K562 (cell line): ENCODE measurements around the gene KCNQ4. TPM values are rescaled to one million over a fixed set of nuclear protein-coding genes. Genes with fewer than 3 reads are reported as not detected.

Experiments
- BHLHE40 ChIP-seq: IDR thresholded peaks from 2 replicates; pipeline ENCODE4 v1.6.1; 2011; ENCODE audit warnings: low read length, improper control_type of control experiment
- BRD9 ChIP-seq: fragments of 450-650 bp; IDR thresholded peaks from 2 replicates; pipeline ENCODE4 v1.6.1; 2018; ENCODE audit warnings: low read depth; ENCODE audit not compliant: partially characterized antibody
- CREB1 ChIP-seq, 2 experiments: sonication (generic) in 1 of 2; formaldehyde crosslinking in 1 of 2; IDR thresholded peaks; 2 replicates each; pipeline versions ENCODE4 v1.6.1 to v1.8.0; 2012 to 2022; ENCODE audit warnings: inconsistent platforms in 1 of 2, mild to moderate bottlenecking in 1 of 2, missing genetic modification reagents in 1 of 2, moderate library complexity in 1 of 2
- CXXC5 ChIP-seq: fragments of 250-450 bp; sonication (Bioruptor Pico); IDR thresholded peaks from 2 replicates; pipeline ENCODE4 v1.8.0; 2022; ENCODE audit warnings: inconsistent platforms, mild to moderate bottlenecking, moderate library complexity
- HDAC2 ChIP-seq: fragments of 450-650 bp; IDR thresholded peaks from 2 replicates; pipeline ENCODE4 v1.6.1; 2016; ENCODE audit warnings: mild to moderate bottlenecking
- HDGF ChIP-seq: fragments of 450-650 bp; IDR thresholded peaks from 2 replicates; pipeline ENCODE4 v1.6.1; 2016
- JUNB ChIP-seq: fragments of 450-650 bp; formaldehyde crosslinking; conservative IDR thresholded peaks from 2 replicates; pipeline ENCODE4 v1.4.0; 2020; ENCODE audit warnings: mild to moderate bottlenecking
- KDM1A ChIP-seq, 2 experiments: fragments of 450-650 bp; IDR thresholded peaks; 2 replicates each; pipeline ENCODE4 v1.6.1; 2016; ENCODE audit warnings: mild to moderate bottlenecking in 2 of 2
- L3MBTL2 ChIP-seq: fragments of 450-650 bp; IDR thresholded peaks from 2 replicates; pipeline ENCODE4 v1.6.1; 2016; ENCODE audit warnings: mild to moderate bottlenecking, moderate library complexity
- MEF2A ChIP-seq: IDR thresholded peaks from 2 replicates; pipeline ENCODE4 v1.6.1; 2011; ENCODE audit warnings: low read depth, mild to moderate bottlenecking, low read length, moderate library complexity; ENCODE audit not compliant: control insufficient read depth
- MEIS2 ChIP-seq: fragments of 450-650 bp; IDR thresholded peaks from 2 replicates; pipeline ENCODE4 v1.6.1; 2014; ENCODE audit warnings: mild to moderate bottlenecking; ENCODE audit not compliant: partially characterized antibody
- NCOA4 ChIP-seq: fragments of 450-650 bp; IDR thresholded peaks from 2 replicates; pipeline ENCODE4 v1.6.1; 2018; ENCODE audit warnings: mild to moderate bottlenecking; ENCODE audit not compliant: partially characterized antibody
- NFRKB ChIP-seq: fragments of 450-650 bp; IDR thresholded peaks from 2 replicates; pipeline ENCODE4 v1.6.1; 2016; ENCODE audit warnings: low read depth
- PHF20 ChIP-seq: fragments of 450-650 bp; IDR thresholded peaks from 2 replicates; pipeline ENCODE4 v1.6.1; 2018; ENCODE audit not compliant: partially characterized antibody
- POLR2G ChIP-seq: fragments of 200-400 bp; formaldehyde crosslinking; IDR thresholded peaks from 2 replicates; pipeline ENCODE4 v1.6.1; 2017; ENCODE audit warnings: low read depth, mild to moderate bottlenecking, antibody characterized with exemption, low read length, moderate library complexity
- RBBP5 ChIP-seq: fragments of 200-600 bp; sonication (generic); IDR thresholded peaks from 2 replicates; pipeline ENCODE4 v1.6.1; 2012; ENCODE audit warnings: borderline replicate concordance, mild to moderate bottlenecking, low read length, control low read depth, inconsistent platforms; ENCODE audit not compliant: insufficient read depth, poor library complexity, severe bottlenecking
- TEAD1 ChIP-seq, 2 experiments: fragments of 450-650 bp in 1 of 2; sonication (generic) in 1 of 2; formaldehyde crosslinking; IDR thresholded peaks; 2 replicates each; pipeline versions ENCODE4 v1.4.0 to v1.8.0; 2020 to 2022; ENCODE audit warnings: mild to moderate bottlenecking in 2 of 2, missing genetic modification reagents in 1 of 2
- ZBTB17 ChIP-seq: fragments of 450-650 bp; formaldehyde crosslinking; IDR thresholded peaks from 2 replicates; pipeline ENCODE4 v1.4.0; 2020; ENCODE audit warnings: mild to moderate bottlenecking
- ZEB2 ChIP-seq: fragments of 450-650 bp; IDR thresholded peaks from 2 replicates; pipeline ENCODE4 v1.6.1; 2016
- ZFPM2 ChIP-seq: fragments of 250-450 bp; sonication (Bioruptor Pico); IDR thresholded peaks from 2 replicates; pipeline ENCODE4 v1.5.1; 2022; ENCODE audit warnings: mild to moderate bottlenecking
- ZNF41 ChIP-seq: fragments of 250-450 bp; sonication (Bioruptor Pico); conservative IDR thresholded peaks from 2 replicates; pipeline ENCODE4 v1.4.0; 2020; ENCODE audit warnings: mild to moderate bottlenecking
- ZNF695 ChIP-seq: fragments of 450-650 bp; formaldehyde crosslinking; IDR thresholded peaks from 2 replicates; pipeline ENCODE4 v1.4.0; 2020; ENCODE audit warnings: mild to moderate bottlenecking, moderate library complexity
- ZNF780A ChIP-seq: fragments of 250-450 bp; sonication (Bioruptor Pico); IDR thresholded peaks from 2 replicates; pipeline ENCODE4 v1.5.0; 2021; ENCODE audit warnings: mild to moderate bottlenecking
- polyA plus RNA-seq, 8 experiments: library from polyadenylated mRNA; depleted of rRNA in 4 of 8; stranded (reverse) in 5 of 8; unstranded in 3 of 8; fragments of >200 nt; fragmentation: Nextera tagmentation in 2 of 8; fragmentation: Illumina TruSeq in 1 of 8; extraction: Ambion mirVana in 2 of 8; extraction: Trizol in 1 of 8; gene quantifications; 2 replicates each; pipeline versions ENCODE4 v1.2.1 to v1.2.3, GENCODE V29; 2011 to 2014; ENCODE audit warnings: inconsistent platforms in 1 of 8, missing spikeins in 1 of 8
- total RNA-seq, 7 experiments: library from RNA; depleted of rRNA in 6 of 7; stranded (reverse); fragments of >200 nt in 6 of 7; fragmentation: Illumina TruSeq in 2 of 7; extraction: Trizol in 2 of 7; gene quantifications; 2 replicates each; pipeline versions ENCODE4 v1.2.1 to v1.2.3, GENCODE V29; 2011 to 2021; ENCODE audit warnings: low replicate concordance in 1 of 7
- TF ChIP-seq, protein P1 (sequence below): fragments of 250-450 bp; sonication (Bioruptor Pico); IDR thresholded peaks from 2 replicates; pipeline ENCODE4 v1.4.0; 2020; ENCODE audit warnings: mild to moderate bottlenecking, moderate library complexity
- TF ChIP-seq, protein P2 (sequence below): fragments of 250-450 bp; sonication (Bioruptor Pico); IDR thresholded peaks from 2 replicates; pipeline ENCODE4 v1.8.0; 2021; ENCODE audit warnings: borderline replicate concordance, mild to moderate bottlenecking, moderate library complexity; ENCODE audit not compliant: poor library complexity, severe bottlenecking
- TF ChIP-seq, protein P3 (sequence below): sonication (generic); formaldehyde crosslinking; IDR thresholded peaks from 2 replicates; pipeline ENCODE4 v1.8.0; 2022; ENCODE audit warnings: mild to moderate bottlenecking, missing genetic modification reagents, borderline replicate concordance

Gene KCNQ4
- total and polyA plus RNA-seq, 9 of the 15 experiments (the other 6 are each of a cell fraction or from before 2014, with no cell fraction given) = 0.07 to 4.1 (median 0.79) TPM

DNA sequence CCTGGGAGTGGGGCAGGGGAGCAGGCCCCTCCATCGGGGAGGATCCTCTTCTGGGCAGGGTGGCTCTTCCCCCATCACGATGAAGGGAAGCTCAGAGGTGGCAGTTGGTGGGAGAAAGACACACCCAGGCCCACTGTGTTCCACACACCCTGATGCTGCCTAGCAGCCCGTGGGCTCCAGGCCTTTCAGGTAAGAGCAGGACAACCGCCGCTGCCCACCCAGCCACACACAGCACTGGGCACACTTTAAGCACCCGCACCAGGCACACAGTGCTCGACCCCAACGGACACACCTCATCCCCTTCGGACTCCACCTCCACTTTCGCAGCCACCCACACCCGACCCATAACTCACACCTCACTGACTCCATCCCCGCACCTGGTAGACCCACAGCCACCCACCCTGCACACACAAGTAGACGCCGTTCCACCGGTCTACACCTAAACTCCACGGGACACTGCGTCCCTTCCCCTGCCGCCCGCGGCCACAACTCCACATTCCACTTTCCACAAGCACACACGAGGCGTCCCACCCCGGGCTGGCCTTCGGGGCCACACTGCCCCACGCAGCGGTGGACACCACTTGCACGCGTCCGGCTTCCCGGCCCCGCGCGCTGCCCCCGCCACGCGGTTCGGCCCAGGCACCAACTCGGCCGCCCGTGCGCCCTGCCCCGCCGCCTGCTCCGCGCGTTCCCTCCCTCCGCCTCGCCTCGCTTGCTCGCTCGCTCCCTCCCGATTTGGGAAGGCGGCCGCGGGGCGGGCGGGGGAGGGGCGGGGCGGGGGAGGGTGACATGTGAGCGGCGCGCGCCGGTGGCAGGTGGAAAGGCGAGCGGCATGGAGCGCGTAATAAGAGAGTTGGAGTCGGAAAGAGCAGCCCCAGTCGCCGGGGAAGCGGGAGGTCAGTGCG, at the start of gene KCNQ4 (continued):
- TF ChIP-seq, protein P1, sequence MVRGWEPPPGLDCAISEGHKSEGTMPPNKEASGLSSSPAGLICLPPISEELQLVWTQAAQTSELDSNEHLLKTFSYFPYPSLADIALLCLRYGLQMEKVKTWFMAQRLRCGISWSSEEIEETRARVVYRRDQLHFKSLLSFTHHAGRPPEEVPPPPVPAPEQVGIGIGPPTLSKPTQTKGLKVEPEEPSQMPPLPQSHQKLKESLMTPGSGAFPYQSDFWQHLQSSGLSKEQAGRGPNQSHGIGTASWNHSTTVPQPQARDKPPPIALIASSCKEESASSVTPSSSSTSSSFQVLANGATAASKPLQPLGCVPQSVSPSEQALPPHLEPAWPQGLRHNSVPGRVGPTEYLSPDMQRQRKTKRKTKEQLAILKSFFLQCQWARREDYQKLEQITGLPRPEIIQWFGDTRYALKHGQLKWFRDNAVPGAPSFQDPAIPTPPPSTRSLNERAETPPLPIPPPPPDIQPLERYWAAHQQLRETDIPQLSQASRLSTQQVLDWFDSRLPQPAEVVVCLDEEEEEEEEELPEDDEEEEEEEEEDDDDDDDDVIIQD (CRISPR knock-in tag) = no peak
- TF ChIP-seq ZBTB17 (0 out of 2 replicates have a peak, but pooled peaks have one; percentile 29), ZEB2 (no peak), PHF20 (no peak), MEF2A (no peak), POLR2G (peak; percentile 66; the same call in 1 of the 2 replicates), JUNB (CRISPR knock-in tag) (no peak), BRD9 (no peak), HDGF (peak; percentile 90; the same call in 1 of the 2 replicates), NCOA4 (no peak), RBBP5 (peak; percentile 36), CREB1 (IDR thresholded peaks at IDR 0.05) (no peak), CREB1 (CRISPR knock-in tag; IDR thresholded peaks at IDR 0.05) (no peak), ZNF41 (no peak), BHLHE40 (peak; percentile 35; the same call in 1 of the 2 replicates), KDM1A (IDR thresholded peaks at IDR 0.05) (no peak), NFRKB (no peak), HDAC2 (no peak), ZFPM2 (CRISPR knock-in tag) (no peak), TEAD1 (CRISPR knock-in tag; IDR thresholded peaks at IDR 0.05) (peak in 1 of 2 experiments; percentile 85; a peak in 1 of 4 replicates), MEIS2 (no peak), ZNF780A (CRISPR knock-in tag) (no peak), L3MBTL2 (peak; percentile 98), CXXC5 (peak; percentile 80), ZNF695 (no peak)
- TF ChIP-seq, protein P2, sequence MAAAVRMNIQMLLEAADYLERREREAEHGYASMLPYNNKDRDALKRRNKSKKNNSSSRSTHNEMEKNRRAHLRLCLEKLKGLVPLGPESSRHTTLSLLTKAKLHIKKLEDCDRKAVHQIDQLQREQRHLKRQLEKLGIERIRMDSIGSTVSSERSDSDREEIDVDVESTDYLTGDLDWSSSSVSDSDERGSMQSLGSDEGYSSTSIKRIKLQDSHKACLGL = no peak
- TF ChIP-seq, protein P3, sequence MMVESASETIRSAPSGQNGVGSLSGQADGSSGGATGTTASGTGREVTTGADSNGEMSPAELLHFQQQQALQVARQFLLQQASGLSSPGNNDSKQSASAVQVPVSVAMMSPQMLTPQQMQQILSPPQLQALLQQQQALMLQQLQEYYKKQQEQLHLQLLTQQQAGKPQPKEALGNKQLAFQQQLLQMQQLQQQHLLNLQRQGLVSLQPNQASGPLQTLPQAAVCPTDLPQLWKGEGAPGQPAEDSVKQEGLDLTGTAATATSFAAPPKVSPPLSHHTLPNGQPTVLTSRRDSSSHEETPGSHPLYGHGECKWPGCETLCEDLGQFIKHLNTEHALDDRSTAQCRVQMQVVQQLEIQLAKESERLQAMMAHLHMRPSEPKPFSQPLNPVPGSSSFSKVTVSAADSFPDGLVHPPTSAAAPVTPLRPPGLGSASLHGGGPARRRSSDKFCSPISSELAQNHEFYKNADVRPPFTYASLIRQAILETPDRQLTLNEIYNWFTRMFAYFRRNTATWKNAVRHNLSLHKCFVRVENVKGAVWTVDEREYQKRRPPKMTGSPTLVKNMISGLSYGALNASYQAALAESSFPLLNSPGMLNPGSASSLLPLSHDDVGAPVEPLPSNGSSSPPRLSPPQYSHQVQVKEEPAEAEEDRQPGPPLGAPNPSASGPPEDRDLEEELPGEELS (CRISPR knock-in tag) = peak; percentile 71; the same call in 1 of the 2 replicates
